H1 (cell line): ENCODE results near the gene VPS37C. TPM values are rescaled to one million over a fixed set of nuclear protein-coding genes. Genes with fewer than 3 reads are reported as not detected.

Source experiments
- CTCF ChIA-PET: fragments of 300-600 bp; sonication (Branson Sonifier 250); formaldehyde crosslinking; loops from one replicate; lab custom pipeline; 2021; ENCODE audit not compliant: partially characterized antibody; lab: Charles Lee
- POLR2A ChIA-PET: fragments of 300-600 bp; sonication (Branson Sonifier 250); formaldehyde crosslinking; loops from one replicate; lab custom pipeline; 2021; ENCODE audit warnings: inconsistent platforms; ENCODE audit not compliant: partially characterized antibody; lab: Charles Lee
- DNase-seq, 2 experiments: peaks; one replicate each; pipeline versions ENCODE4 v3.0.0 to v3.0.0-alpha.2; 2010 to 2022; ENCODE audit warnings: low spot score in 2 of 2, low read depth in 1 of 2, mixed read lengths in 1 of 2
- FAIRE-seq: peaks from 2 replicates; lab custom pipeline; 2011; peaks lifted over from hg19 to GRCh38; lab: Jason Lieb, UNC
- H2AFZ ChIP-seq: 2 replicates; pipeline ENCODE4 v1.8.1; 2012; ENCODE audit warnings: low read length, inconsistent platforms
- H2AK5ac ChIP-seq: 2 replicates; pipeline ENCODE4 v1.6.1; 2013; ENCODE audit warnings: low read depth, low read length
- H2BK120ac ChIP-seq: replicated peaks from 2 replicates; pipeline ENCODE3; 2013; ENCODE audit warnings: low read depth, low read length, inconsistent platforms
- H2BK12ac ChIP-seq: 2 replicates; pipeline ENCODE4 v1.6.1; 2013; ENCODE audit warnings: low read depth, low read length
- H2BK15ac ChIP-seq: 2 replicates; pipeline ENCODE4 v1.6.1; 2013; ENCODE audit warnings: low read length
- H2BK20ac ChIP-seq: 2 replicates; pipeline ENCODE4 v1.6.1; 2013; ENCODE audit warnings: low read length
- H2BK5ac ChIP-seq: 2 replicates; pipeline ENCODE4 v1.6.1; 2013; ENCODE audit warnings: low read depth, low read length
- H3K14ac ChIP-seq: 2 replicates; pipeline ENCODE4 v1.6.1; 2013; ENCODE audit warnings: inconsistent platforms; ENCODE audit not compliant: insufficient read length
- H3K18ac ChIP-seq: 2 replicates; pipeline ENCODE4 v1.6.1; 2013; ENCODE audit warnings: low read length; ENCODE audit errors: extremely low read depth
- H3K23ac ChIP-seq: 2 replicates; pipeline ENCODE4 v1.6.1; 2013; ENCODE audit warnings: inconsistent platforms; ENCODE audit not compliant: insufficient read length
- H3K23me2 ChIP-seq: 2 replicates; pipeline ENCODE4 v1.6.1; 2013; ENCODE audit warnings: low read depth, low read length
- H3K27ac ChIP-seq: 2 replicates; pipeline ENCODE4 v1.6.1; 2011; ENCODE audit warnings: low read depth, low read length, inconsistent platforms
- H3K27me3 ChIP-seq, 4 experiments: replicated peaks in 1 of 4; 1 replicate in 1 of 4; 2 replicates in 3 of 4; pipeline versions ENCODE4 v1.6.1 to v1.8.1; 2011 to 2013; ENCODE audit warnings: low read length in 3 of 4, mild to moderate bottlenecking in 3 of 4, inconsistent platforms in 2 of 4, mixed read lengths in 2 of 4, moderate library complexity in 1 of 4; ENCODE audit not compliant: control insufficient read depth in 3 of 4, insufficient read depth in 3 of 4; ENCODE audit errors: extremely low read depth in 1 of 4
- H3K36me3 ChIP-seq, 4 experiments: 2 replicates each; pipeline versions ENCODE4 v1.6.1 to v1.8.1; 2011 to 2013; ENCODE audit warnings: mild to moderate bottlenecking in 4 of 4, low read length in 3 of 4, moderate library complexity in 2 of 4, control low read depth in 1 of 4, inconsistent platforms in 1 of 4; ENCODE audit not compliant: insufficient read depth in 4 of 4, control insufficient read depth in 2 of 4
- H3K4ac ChIP-seq: replicated peaks from 2 replicates; pipeline ENCODE3; 2013; ENCODE audit warnings: low read length, low read depth, mixed read lengths, inconsistent platforms; ENCODE audit not compliant: insufficient read length
- H3K4me1 ChIP-seq, 4 experiments: replicated peaks in 1 of 4; 1 replicate in 1 of 4; 2 replicates in 3 of 4; pipeline versions ENCODE4 v1.6.1 to v1.8.1; 2011 to 2013; ENCODE audit warnings: low read length in 3 of 4, inconsistent platforms in 2 of 4, mixed read lengths in 1 of 4; ENCODE audit not compliant: insufficient read depth in 4 of 4, control insufficient read depth in 3 of 4
- H3K4me2 ChIP-seq, 2 experiments: 2 replicates each; pipeline versions ENCODE4 v1.6.1 to v1.8.1; 2011 to 2013; ENCODE audit warnings: low read depth in 2 of 2, low read length in 2 of 2, control low read depth in 1 of 2, inconsistent platforms in 1 of 2, mild to moderate bottlenecking in 1 of 2; ENCODE audit not compliant: insufficient read depth in 1 of 2
- H3K4me3 ChIP-seq, 4 experiments: fragments of 200-600, 300-600 bp in 1 of 4; sonication (generic), shearing (Covaris generic), sonication (Bioruptor Twin) in 1 of 4; 2 replicates each; pipeline versions ENCODE4 v1.5.1 to v1.8.1; 2011 to 2016; ENCODE audit warnings: low read length in 4 of 4, low read depth in 3 of 4, control low read depth in 2 of 4, inconsistent platforms in 2 of 4, mild to moderate bottlenecking in 2 of 4, mixed read lengths in 1 of 4, moderate library complexity in 1 of 4; ENCODE audit not compliant: insufficient read depth in 2 of 4; ENCODE audit errors: extremely low read depth in 1 of 4
- H3K56ac ChIP-seq: replicated peaks from 2 replicates; pipeline ENCODE3; 2013; ENCODE audit warnings: low read depth, mild to moderate bottlenecking, mixed read lengths, low read length, inconsistent platforms; ENCODE audit not compliant: insufficient read length
- H3K79me1 ChIP-seq: 2 replicates; pipeline ENCODE4 v1.6.1; 2013; ENCODE audit warnings: low read depth, low read length, control low read depth
- H3K79me2 ChIP-seq, 2 experiments: 2 replicates each; pipeline versions ENCODE4 v1.6.1 to v1.8.1; 2012 to 2013; ENCODE audit warnings: low read length in 2 of 2, mild to moderate bottlenecking in 2 of 2, inconsistent platforms in 1 of 2; ENCODE audit not compliant: insufficient read depth in 2 of 2, control insufficient read depth in 1 of 2
- H3K9ac ChIP-seq, 4 experiments: replicated peaks in 1 of 4; 1 replicate in 1 of 4; 2 replicates in 3 of 4; pipeline versions ENCODE4 v1.6.1 to v1.8.1; 2011 to 2013; ENCODE audit warnings: low read depth in 3 of 4, low read length in 3 of 4, control low read depth in 2 of 4, mild to moderate bottlenecking in 2 of 4, moderate library complexity in 2 of 4, inconsistent platforms in 1 of 4; ENCODE audit errors: extremely low read depth in 1 of 4
- H3K9me3 ChIP-seq, 2 experiments: 2 replicates each; pipeline versions ENCODE4 v1.6.1 to v1.8.1; 2012 to 2013; ENCODE audit warnings: mild to moderate bottlenecking in 2 of 2, moderate library complexity in 2 of 2, control low read depth in 1 of 2, inconsistent platforms in 1 of 2, low read depth in 1 of 2, low read length in 1 of 2, mixed read lengths in 1 of 2; ENCODE audit not compliant: insufficient read depth in 2 of 2
- H4K20me1 ChIP-seq, 2 experiments: replicated peaks in 1 of 2; 2 replicates each; pipeline versions ENCODE3 to v1.8.1; 2011 to 2013; ENCODE audit warnings: inconsistent platforms in 2 of 2, low read length in 2 of 2, mild to moderate bottlenecking in 1 of 2; ENCODE audit not compliant: insufficient read depth in 2 of 2, control insufficient read depth in 1 of 2
- H4K5ac ChIP-seq: 2 replicates; pipeline ENCODE4 v1.6.1; 2013; ENCODE audit warnings: low read length, low read depth, mixed read lengths, inconsistent platforms; ENCODE audit not compliant: insufficient read length
- H4K8ac ChIP-seq: 2 replicates; pipeline ENCODE4 v1.8.0; 2013; ENCODE audit warnings: mild to moderate bottlenecking, moderate library complexity, low read length, inconsistent platforms; ENCODE audit not compliant: insufficient read depth; ENCODE audit errors: extremely low read depth
- H4K91ac ChIP-seq: replicated peaks from 2 replicates; pipeline ENCODE3; 2013; ENCODE audit warnings: low read length, mixed read lengths, inconsistent platforms; ENCODE audit not compliant: insufficient read length
- RBBP5 ChIP-seq: IDR thresholded peaks from 2 replicates; pipeline ENCODE4 v1.7.1; 2012; ENCODE audit warnings: low read depth, mild to moderate bottlenecking, inconsistent platforms, low read length, moderate library complexity, borderline replicate concordance
- YY1 ChIP-seq: IDR thresholded peaks from 2 replicates; pipeline ENCODE4 v1.6.1; 2011; ENCODE audit warnings: low read depth, mild to moderate bottlenecking, low read length
- WGBS, 2 experiments: shearing (Covaris generic) in 1 of 2; methylation state at CpG; one replicate each; pipeline versions ENCODE4 v1.1.6 to v1.1.7; 2013 to 2015; ENCODE audit warnings: low lambda C conversion rate in 2 of 2, mixed read lengths in 2 of 2, inconsistent platforms in 1 of 2, low coverage in 1 of 2, missing lambda C conversion rate in 1 of 2; ENCODE audit not compliant: insufficient replicate concordance in 2 of 2, insufficient coverage in 1 of 2, insufficient read length in 1 of 2; ENCODE audit errors: extremely low coverage in 1 of 2, missing lambda C conversion rate in 1 of 2; 5-methylcytosine and 5-hydroxymethylcytosine counted together
- polyA plus RNA-seq, 7 experiments: library from polyadenylated mRNA; depleted of rRNA in 3 of 7; stranded (reverse) in 5 of 7; unstranded in 2 of 7; fragments of >200 nt in 5 of 7; fragments of 200-250 nt in 2 of 7; gene quantifications; 1 replicate in 5 of 7; 2 replicates in 1 of 7; 4 replicates in 1 of 7; pipeline versions ENCODE4 v1.2.1 to v1.2.3, GENCODE V29; 2011 to 2013; ENCODE audit warnings: missing spikeins in 2 of 7, mixed read lengths in 2 of 7
- total RNA-seq: library from RNA; stranded (reverse); fragmentation: NEBNext Ultra II Directional; extraction: Animal tissue kit (Norgen Biotek cat#: 25700); gene quantifications from 2 replicates; pipeline ENCODE4 v1.2.1, GENCODE V29; 2021
- TF ChIP-seq, protein P1 (sequence below), 3 experiments: IDR thresholded peaks; 1 replicate in 2 of 3; 2 replicates in 1 of 3; pipeline versions ENCODE4 v1.5.1 to v1.6.1; 2011; ENCODE audit warnings: low read length in 3 of 3, mild to moderate bottlenecking in 3 of 3, inconsistent platforms in 2 of 3, low read depth in 1 of 3, moderate library complexity in 1 of 3; ENCODE audit not compliant: insufficient read depth in 1 of 3; ENCODE audit errors: control extremely low read depth in 1 of 3

Gene VPS37C
- total and polyA plus RNA-seq, 2 of the 8 experiments (the other 6 are each of a cell fraction or from before 2014, with no cell fraction given): 12.9 to 21.0 TPM

DNA sequence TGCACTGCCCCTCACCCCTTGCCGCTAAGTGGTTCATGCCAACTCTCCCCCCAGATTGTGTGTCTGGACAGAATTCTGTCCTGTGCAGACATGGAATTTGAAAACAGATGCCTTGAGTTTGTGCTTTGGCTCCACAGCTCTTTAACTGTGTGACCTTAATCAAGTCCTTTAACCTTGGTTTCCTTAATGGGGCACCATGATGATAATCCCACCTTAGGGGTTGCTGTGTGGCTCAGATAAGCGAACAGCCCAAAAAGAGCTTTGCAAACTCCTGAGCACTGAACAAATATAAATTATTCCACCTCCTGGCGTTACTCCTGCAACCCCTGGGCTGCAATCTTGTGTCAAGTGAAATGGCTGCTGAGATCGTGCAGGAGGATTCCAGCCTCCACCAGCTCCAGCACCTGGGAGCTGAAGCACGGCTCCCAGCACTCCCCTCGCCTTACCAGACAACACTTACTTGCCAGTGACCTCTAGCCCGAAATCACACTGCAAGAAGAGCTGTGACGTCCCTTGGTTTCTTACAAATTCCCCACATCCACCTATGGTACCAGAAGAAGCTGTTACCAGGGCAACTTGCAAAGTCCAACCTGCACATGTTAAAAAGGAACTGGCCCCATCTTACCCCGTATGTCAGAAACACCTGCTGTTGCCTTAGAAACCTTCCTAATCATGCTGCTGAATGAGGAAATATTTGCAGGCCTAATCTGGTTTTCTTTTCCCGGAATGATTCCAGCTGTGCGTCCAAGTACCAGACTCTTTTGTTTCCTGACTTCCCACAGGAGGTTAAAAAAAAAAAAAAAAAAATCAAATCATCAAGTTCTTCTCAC lies 13.2 kb downstream of the VPS37C start:
- Histone ChIP-seq H2BK20ac (no peak overlapping the region), H2BK12ac (no peak overlapping the region), H3K9ac (no peak overlapping the region), H3K9me3 (no peaks in the 10 kb centered on the region), H4K5ac (no peak overlapping the region), H3K23ac (no peak overlapping the region), H3K4me2 (no peak overlapping the region; a peak in 1 of 4 replicates), H3K4me1 (peaks cover 0 to 19% (median 9%) of the 10 kb centered on the region in 4 experiments; a peak in 5 of 7 replicates), H3K23me2 (no peaks in the 10 kb centered on the region), H3K27me3 (no peaks in the 10 kb centered on the region), H3K36me3 (no peaks in the 10 kb centered on the region), H3K79me1 (peaks cover 12% of the 10 kb centered on the region), H2AFZ (no peak overlapping the region), H2AK5ac (no peak overlapping the region), H4K8ac (no peak overlapping the region), H2BK15ac (no peak overlapping the region), H3K4ac (no peak overlapping the region), H3K27ac (no peak overlapping the region), H4K20me1 (peaks cover 10 to 23% of the 10 kb centered on the region in 2 experiments), H4K91ac (no peak overlapping the region), H3K4me3 (no peak overlapping the region), H3K14ac (no peak overlapping the region), H3K79me2 (peaks cover 0 to 47% of the 10 kb centered on the region in 2 experiments; a peak in 3 of 4 replicates), H3K18ac (no peak overlapping the region), H2BK5ac (no peak overlapping the region), H2BK120ac (no peak overlapping the region), H3K56ac (no peak overlapping the region)
- 79% methylated on average over 11 of the region's 11 CpGs; no CpG with 5 or more reads in 1 of the 2 experiments for WGBS, 2 experiments
- DNase-seq (no peak), FAIRE-seq (no peak)
- CTCF ChIA-PET: interaction anchor here (0.6 to 2.9 kb wide), 6 partner anchors 8 to 1192 kb away, joined by 3 to 7 read pairs (median 4); no protein-coding TSS in a partner anchor
- POLR2A ChIA-PET: interaction anchor here (0.6 to 2.2 kb wide), 5 partner anchors 10 to 249 kb away, joined by 3 to 7 read pairs (median 3); no protein-coding TSS in a partner anchor
- TF ChIP-seq YY1: no peak
- TF ChIP-seq, protein P1, sequence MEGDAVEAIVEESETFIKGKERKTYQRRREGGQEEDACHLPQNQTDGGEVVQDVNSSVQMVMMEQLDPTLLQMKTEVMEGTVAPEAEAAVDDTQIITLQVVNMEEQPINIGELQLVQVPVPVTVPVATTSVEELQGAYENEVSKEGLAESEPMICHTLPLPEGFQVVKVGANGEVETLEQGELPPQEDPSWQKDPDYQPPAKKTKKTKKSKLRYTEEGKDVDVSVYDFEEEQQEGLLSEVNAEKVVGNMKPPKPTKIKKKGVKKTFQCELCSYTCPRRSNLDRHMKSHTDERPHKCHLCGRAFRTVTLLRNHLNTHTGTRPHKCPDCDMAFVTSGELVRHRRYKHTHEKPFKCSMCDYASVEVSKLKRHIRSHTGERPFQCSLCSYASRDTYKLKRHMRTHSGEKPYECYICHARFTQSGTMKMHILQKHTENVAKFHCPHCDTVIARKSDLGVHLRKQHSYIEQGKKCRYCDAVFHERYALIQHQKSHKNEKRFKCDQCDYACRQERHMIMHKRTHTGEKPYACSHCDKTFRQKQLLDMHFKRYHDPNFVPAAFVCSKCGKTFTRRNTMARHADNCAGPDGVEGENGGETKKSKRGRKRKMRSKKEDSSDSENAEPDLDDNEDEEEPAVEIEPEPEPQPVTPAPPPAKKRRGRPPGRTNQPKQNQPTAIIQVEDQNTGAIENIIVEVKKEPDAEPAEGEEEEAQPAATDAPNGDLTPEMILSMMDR (IDR thresholded peaks at IDR 0.05; ENCODE audit: control extremely low read depth in 1 of 3, insufficient read depth in 1 of 3, low read depth in 1 of 3, low read length in 3 of 3): no peak
- TF ChIP-seq RBBP5: no peak
